ENCODE measurements around the gene SLC29A2. TPM values are rescaled to one million over a fixed set of nuclear protein-coding genes. Genes with fewer than 3 reads are reported as not detected.

Gene SLC29A2
- total and polyA plus RNA-seq, 2 of the 8 experiments (the other 6 are each of a cell fraction or from before 2014, with no cell fraction given) = 29.3 to 31.6 TPM

- no peak for TF ChIP-seq SRF (IDR thresholded peaks at IDR 0.05; ENCODE audit: low read depth, low read length)
- no peak for TF ChIP-seq CHD2 (IDR thresholded peaks at IDR 0.05; ENCODE audit: low read length)
These were observed 29.9 kb downstream of the SLC29A2 start (continued) for GRCh38 chr11:66341502-66342126.
